Endodermal cell (in vitro differentiated cells): Measurements from ENCODE around the gene OIT3. TPM values are rescaled to one million over a fixed set of nuclear protein-coding genes. Genes with fewer than 3 reads are reported as not detected.

Experiments used
- DNase-seq: peaks from one replicate; pipeline ENCODE4 v3.0.0-alpha.2; 2017
- H3K27ac ChIP-seq: 2 replicates; pipeline ENCODE4 v1.5.1; 2013; ENCODE audit warnings: mild to moderate bottlenecking, low read depth, low read length, moderate library complexity
- H3K27me3 ChIP-seq: 2 replicates; pipeline ENCODE4 v1.6.1; 2013; ENCODE audit warnings: mild to moderate bottlenecking, low read length, moderate library complexity; ENCODE audit not compliant: insufficient read depth, control insufficient read depth, poor library complexity, severe bottlenecking
- H3K36me3 ChIP-seq: 2 replicates; pipeline ENCODE4 v1.7.0; 2013; ENCODE audit warnings: mild to moderate bottlenecking, low read length, moderate library complexity; ENCODE audit not compliant: control insufficient read depth, insufficient read depth
- H3K4me1 ChIP-seq: one replicate; pipeline ENCODE4 v1.7.0; 2013; ENCODE audit warnings: low read length; ENCODE audit not compliant: control insufficient read depth, insufficient read depth
- H3K4me3 ChIP-seq: 2 replicates; pipeline ENCODE4 v1.5.1; 2013; ENCODE audit warnings: mild to moderate bottlenecking, low read length, moderate library complexity
- H3K9ac ChIP-seq: 2 replicates; pipeline ENCODE4 v1.6.1; 2013; ENCODE audit warnings: mild to moderate bottlenecking, low read length, moderate library complexity; ENCODE audit not compliant: poor library complexity, severe bottlenecking; ENCODE audit errors: extremely low read depth
- H3K9me3 ChIP-seq: 2 replicates; pipeline ENCODE4 v1.6.1; 2013; ENCODE audit warnings: mild to moderate bottlenecking, low read length, moderate library complexity; ENCODE audit not compliant: control insufficient read depth
- H3K27ac Mint-ChIP-seq: 2 replicates; pipeline ENCODE4 v1.8.0; 2020; ENCODE audit warnings: mixed read lengths
- H3K27me3 Mint-ChIP-seq: 2 replicates; pipeline ENCODE4 v1.8.0; 2021; ENCODE audit warnings: mild to moderate bottlenecking, mixed read lengths; ENCODE audit not compliant: insufficient read depth
- H3K36me3 Mint-ChIP-seq: 2 replicates; pipeline ENCODE4 v1.8.0; 2020; ENCODE audit warnings: low read depth, mixed read lengths
- H3K4me1 Mint-ChIP-seq: 2 replicates; pipeline ENCODE4 v1.8.0; 2020; ENCODE audit warnings: mixed read lengths
- H3K4me3 Mint-ChIP-seq: 2 replicates; pipeline ENCODE4 v1.8.0; 2020; ENCODE audit warnings: mild to moderate bottlenecking, moderate library complexity, mixed read lengths
- H3K9me3 Mint-ChIP-seq: 2 replicates; pipeline ENCODE4 v1.8.0; 2020; ENCODE audit warnings: mild to moderate bottlenecking, mixed read lengths
- CTCF ChIP-seq: fragments of 200-600 bp; sonication (generic); conservative IDR thresholded peaks from 2 replicates; pipeline ENCODE4 v1.5.0; 2021; ENCODE audit warnings: antibody characterized with exemption, mild to moderate bottlenecking
- WGBS, 2 experiments: methylation state at CpG; one replicate each; pipeline versions ENCODE4 v1.1.5 to v1.1.7; 2013; ENCODE audit warnings: missing lambda C conversion rate in 2 of 2, mixed read lengths in 1 of 2; ENCODE audit not compliant: insufficient coverage in 1 of 2, insufficient read length in 1 of 2; 5-methylcytosine and 5-hydroxymethylcytosine counted together
- total RNA-seq, 2 donors: library from RNA; stranded (reverse); fragmentation: NEBNext Ultra II Directional in 1 of 2; extraction: Animal tissue kit (Norgen Biotek cat#: 25700) in 1 of 2; gene quantifications; 2 replicates in 1 of 2; 3 replicates in 1 of 2; pipeline ENCODE4 v1.2.1, GENCODE V29; 2021

OIT3 gene
- total RNA-seq, 2 donors from 2014 or later, result 0.13 TPM; not detected in 1

GRCh38 chr10:72932259-72933015 lies 38.9 kb downstream of the OIT3 start:
- H3K9ac ChIP-seq, result no peak overlapping the region
- H3K4me3 Mint-ChIP-seq, result no peak overlapping the region
- H3K4me3 ChIP-seq, result no peak overlapping the region
- H3K27ac Mint-ChIP-seq, result no peak overlapping the region
- H3K27me3 Mint-ChIP-seq, result peaks cover 2% of the 10 kb centered on the region
- no peak for TF ChIP-seq CTCF
- H3K9me3 ChIP-seq, result no peaks in the 10 kb centered on the region
- H3K4me1 ChIP-seq, result no peaks in the 10 kb centered on the region
- H3K27me3 ChIP-seq, result no peaks in the 10 kb centered on the region
- 93 to 94% methylated on average over 13 to 20 of the region's 20 CpGs for WGBS, 2 experiments
- no peaks in the 10 kb centered on the region for H3K36me3 Mint-ChIP-seq
- H3K4me1 Mint-ChIP-seq, result no peaks in the 10 kb centered on the region
- H3K27ac ChIP-seq, result no peak overlapping the region
- no peaks in the 10 kb centered on the region for H3K36me3 ChIP-seq
- no peaks in the 10 kb centered on the region for H3K9me3 Mint-ChIP-seq
- no peak for DNase-seq

DNA sequence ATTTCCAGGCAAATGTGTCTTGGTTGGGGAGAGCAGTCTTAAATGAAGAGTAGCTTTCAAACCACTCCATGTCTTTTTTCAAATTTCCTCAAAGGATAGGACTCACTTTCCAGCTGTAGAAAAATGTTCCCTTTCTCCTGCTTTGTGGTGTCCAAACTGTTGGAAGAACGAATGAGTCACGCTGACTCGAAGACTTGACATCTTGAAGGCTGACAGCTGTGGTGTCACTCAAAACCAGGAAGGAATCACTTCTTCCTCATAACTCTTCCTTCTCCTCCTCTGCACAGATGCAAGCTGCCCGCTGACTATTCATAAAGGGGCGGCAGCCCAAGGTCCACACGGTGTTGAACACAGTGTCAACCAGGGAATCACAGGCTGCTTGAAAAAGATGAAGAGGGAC lies 41.8 kb downstream of the OIT3 start:
- WGBS, 2 experiments, result 94 to 98% methylated on average over 5 to 6 of the region's 6 CpGs
- no peak overlapping the region for H3K27ac Mint-ChIP-seq
- Histone ChIP-seq H3K9me3 (no peaks in the 10 kb centered on the region), H3K9ac (no peak overlapping the region), H3K27ac (no peak overlapping the region), H3K27me3 (no peaks in the 10 kb centered on the region), H3K36me3 (no peaks in the 10 kb centered on the region), H3K4me3 (no peak overlapping the region), H3K4me1 (no peaks in the 10 kb centered on the region)
- H3K4me1 Mint-ChIP-seq, result no peaks in the 10 kb centered on the region
- no peak overlapping the region for H3K4me3 Mint-ChIP-seq
- H3K9me3 Mint-ChIP-seq, result no peaks in the 10 kb centered on the region
- no peak for TF ChIP-seq CTCF
- DNase-seq, result no peak
- peaks cover 2% of the 10 kb centered on the region for H3K27me3 Mint-ChIP-seq
- no peaks in the 10 kb centered on the region for H3K36me3 Mint-ChIP-seq

- Histone ChIP-seq H3K9ac (no peak overlapping the region), H3K9me3 (no peaks in the 10 kb centered on the region), H3K27ac (no peak overlapping the region), H3K4me1 (no peaks in the 10 kb centered on the region), H3K4me3 (no peak overlapping the region), H3K36me3 (no peaks in the 10 kb centered on the region), H3K27me3 (peaks cover 4% of the 10 kb centered on the region)
- H3K4me3 Mint-ChIP-seq, result no peak overlapping the region
- no peaks in the 10 kb centered on the region for H3K36me3 Mint-ChIP-seq
- 72 to 100% methylated on average over 1 to 2 of the region's 2 CpGs for WGBS, 2 experiments
- peaks cover 2% of the 10 kb centered on the region for H3K27me3 Mint-ChIP-seq
- H3K4me1 Mint-ChIP-seq, result no peaks in the 10 kb centered on the region
- no peaks in the 10 kb centered on the region for H3K9me3 Mint-ChIP-seq
- no peak for DNase-seq
- no peak for TF ChIP-seq CTCF
- no peak overlapping the region for H3K27ac Mint-ChIP-seq
Measured at GRCh38 chr10:72943498-72944234, 50.1 kb downstream of the OIT3 start.
